Transverse colon (tissue), 4 donors: ENCODE data around the gene LURAP1L.

Experiments
- CTCF ChIP-seq, 5 experiments: fragments of 200-600 bp in 3 of 5; fragments of 450-650 bp in 2 of 5; sonication (generic) in 3 of 5; IDR thresholded peaks; 1 replicate in 2 of 5; 2 replicates in 3 of 5; pipeline ENCODE4 v1.5.1; 2016 to 2017; ENCODE audit warnings: antibody characterized with exemption in 5 of 5, inconsistent platforms in 3 of 5, mild to moderate bottlenecking in 2 of 5, moderate library complexity in 1 of 5
- EP300 ChIP-seq: sonication (generic); formaldehyde crosslinking; IDR thresholded peaks from one replicate; pipeline ENCODE4 v1.6.1; 2017; ENCODE audit warnings: antibody characterized with exemption, low read depth
- POLR2A ChIP-seq: fragments of 450-650 bp; IDR thresholded peaks from one replicate; pipeline ENCODE4 v1.6.1; 2016; ENCODE audit warnings: antibody characterized with exemption, mild to moderate bottlenecking, moderate library complexity
- POLR2AphosphoS5 ChIP-seq, 3 donors: sonication (generic); formaldehyde crosslinking; IDR thresholded peaks; one replicate each; pipeline ENCODE4 v1.6.1; 2016; ENCODE audit warnings: antibody characterized with exemption in 3 of 3

- TF ChIP-seq CTCF (IDR thresholded peaks at IDR 0.05), result no peak
- TF ChIP-seq POLR2A, result no peak
- no peak for TF ChIP-seq EP300
- no peak for TF ChIP-seq POLR2AphosphoS5 (IDR thresholded peaks at IDR 0.05)
These were observed 41.9 kb downstream of the LURAP1L start for GRCh38 chr9:12816656-12817101.
